MCF 10A (cell line): ENCODE data around the gene TMX1. TPM values are rescaled to one million over a fixed set of nuclear protein-coding genes. Genes with fewer than 3 reads are reported as not detected.

Experiments
- BruUV-seq: library from RNA; stranded (reverse); fragments of 400-500 nt; replicated peaks from 2 replicates; lab custom pipeline; 2021; lab: Mats Ljungman, UMichigan
- CTCF ChIA-PET: fragments of 300-600 bp; sonication (Branson Sonifier 250); formaldehyde crosslinking; extraction: SDS; loops from one replicate; lab custom pipeline; 2021; ENCODE audit warnings: antibody characterized with exemption, inconsistent platforms; lab: Yijun Ruan, JAX
- POLR2A ChIA-PET: fragments of 300-600, 350-650 bp; sonication (Branson Sonifier 250); formaldehyde crosslinking; extraction: SDS; loops from one replicate; lab custom pipeline; 2020; ENCODE audit warnings: antibody characterized with exemption, inconsistent platforms; lab: Yijun Ruan, JAX
- DNase-seq: peaks from one replicate; pipeline ENCODE4 v3.0.0-alpha.2; 2018; ENCODE audit not compliant: unreplicated experiment
- H3K27ac Mint-ChIP-seq: one replicate; pipeline ENCODE4 v1.8.0; 2022; ENCODE audit warnings: mild to moderate bottlenecking, low read depth, mixed read lengths; ENCODE audit not compliant: unreplicated experiment
- H3K27me3 Mint-ChIP-seq: one replicate; pipeline ENCODE4 v1.8.0; 2022; ENCODE audit warnings: mixed read lengths; ENCODE audit not compliant: insufficient read depth, unreplicated experiment
- H3K36me3 Mint-ChIP-seq: one replicate; pipeline ENCODE4 v1.8.0; 2022; ENCODE audit warnings: mild to moderate bottlenecking, moderate library complexity, mixed read lengths; ENCODE audit not compliant: insufficient read depth, unreplicated experiment
- H3K4me1 Mint-ChIP-seq: one replicate; pipeline ENCODE4 v1.8.0; 2022; ENCODE audit warnings: mixed read lengths; ENCODE audit not compliant: insufficient read depth, unreplicated experiment
- H3K4me3 Mint-ChIP-seq: one replicate; pipeline ENCODE4 v1.8.0; 2022; ENCODE audit warnings: mild to moderate bottlenecking, moderate library complexity, mixed read lengths; ENCODE audit not compliant: unreplicated experiment
- H3K9me3 Mint-ChIP-seq: one replicate; pipeline ENCODE4 v1.8.0; 2022; ENCODE audit warnings: mixed read lengths; ENCODE audit not compliant: unreplicated experiment
- intact Hi-C: fragments of 100-400 bp; cut with micrococcal nuclease; formaldehyde crosslinking; loops from 2 replicates; pipeline ENCODE4 v1.14.1; 2022
- total RNA-seq: library from RNA; stranded (reverse); gene quantifications from 2 replicates; pipeline ENCODE4 v1.2.3, GENCODE V29; 2022
- TF ChIP-seq, protein P1 (sequence below): fragments of 200-600 bp; IDR thresholded peaks from one replicate; pipeline ENCODE4 v1.8.0; 2022; ENCODE audit warnings: antibody characterized with exemption, mild to moderate bottlenecking; ENCODE audit not compliant: unreplicated experiment

The TMX1 gene
- total RNA-seq, 1 experiment from 2014 or later: 35.0 TPM

DNA sequence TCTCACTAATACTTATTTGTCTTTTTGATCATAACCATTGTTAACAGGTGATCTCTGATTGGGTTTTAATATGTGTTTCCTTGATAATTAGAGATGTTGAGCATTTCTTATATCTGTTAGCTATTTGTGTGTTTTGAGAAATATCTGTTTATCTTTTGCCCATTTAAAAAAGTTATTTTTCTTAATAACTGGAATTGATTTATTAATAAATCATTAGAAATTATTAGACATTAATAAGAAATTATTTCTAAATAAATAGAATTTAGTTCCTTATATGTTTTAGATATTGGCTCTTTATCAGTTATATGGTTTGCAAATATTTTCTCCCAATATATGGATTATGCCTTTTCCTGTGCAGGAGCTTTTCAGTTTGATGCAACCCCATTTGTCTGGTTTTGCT, 18.7 kb downstream of the TMX1 start:
- TF ChIP-seq, protein P1, sequence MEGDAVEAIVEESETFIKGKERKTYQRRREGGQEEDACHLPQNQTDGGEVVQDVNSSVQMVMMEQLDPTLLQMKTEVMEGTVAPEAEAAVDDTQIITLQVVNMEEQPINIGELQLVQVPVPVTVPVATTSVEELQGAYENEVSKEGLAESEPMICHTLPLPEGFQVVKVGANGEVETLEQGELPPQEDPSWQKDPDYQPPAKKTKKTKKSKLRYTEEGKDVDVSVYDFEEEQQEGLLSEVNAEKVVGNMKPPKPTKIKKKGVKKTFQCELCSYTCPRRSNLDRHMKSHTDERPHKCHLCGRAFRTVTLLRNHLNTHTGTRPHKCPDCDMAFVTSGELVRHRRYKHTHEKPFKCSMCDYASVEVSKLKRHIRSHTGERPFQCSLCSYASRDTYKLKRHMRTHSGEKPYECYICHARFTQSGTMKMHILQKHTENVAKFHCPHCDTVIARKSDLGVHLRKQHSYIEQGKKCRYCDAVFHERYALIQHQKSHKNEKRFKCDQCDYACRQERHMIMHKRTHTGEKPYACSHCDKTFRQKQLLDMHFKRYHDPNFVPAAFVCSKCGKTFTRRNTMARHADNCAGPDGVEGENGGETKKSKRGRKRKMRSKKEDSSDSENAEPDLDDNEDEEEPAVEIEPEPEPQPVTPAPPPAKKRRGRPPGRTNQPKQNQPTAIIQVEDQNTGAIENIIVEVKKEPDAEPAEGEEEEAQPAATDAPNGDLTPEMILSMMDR: no peak
- no TSS peak for BruUV-seq
- Mint-ChIP-seq H3K27ac (no peak overlapping the region), H3K9me3 (peaks cover 7% of the 10 kb centered on the region), H3K36me3 (peaks cover 42% of the 10 kb centered on the region), H3K4me1 (no peaks in the 10 kb centered on the region), H3K4me3 (no peak overlapping the region), H3K27me3 (no peaks in the 10 kb centered on the region)
- intact Hi-C loops: no loop called here
- CTCF ChIA-PET: no interaction called here
- POLR2A ChIA-PET: no interaction called here
- DNase-seq: no peak

GRCh38 chr14:51260225-51260624, 20.2 kb downstream of the TMX1 start:
- intact Hi-C loops: no loop called here
- Mint-ChIP-seq H3K36me3 (peaks cover 28% of the 10 kb centered on the region), H3K4me3 (no peak overlapping the region), H3K27me3 (no peaks in the 10 kb centered on the region), H3K27ac (no peak overlapping the region), H3K4me1 (no peaks in the 10 kb centered on the region), H3K9me3 (peaks cover 7% of the 10 kb centered on the region)
- TF ChIP-seq, protein P1: no peak
- no TSS peak for BruUV-seq
- no peak for DNase-seq
- POLR2A ChIA-PET: interaction anchor here (0.7 to 1.0 kb wide), 2 partner anchors 12 to 444 kb away, joined by 3 read pairs; no protein-coding TSS in a partner anchor
- CTCF ChIA-PET: no interaction called here

DNA sequence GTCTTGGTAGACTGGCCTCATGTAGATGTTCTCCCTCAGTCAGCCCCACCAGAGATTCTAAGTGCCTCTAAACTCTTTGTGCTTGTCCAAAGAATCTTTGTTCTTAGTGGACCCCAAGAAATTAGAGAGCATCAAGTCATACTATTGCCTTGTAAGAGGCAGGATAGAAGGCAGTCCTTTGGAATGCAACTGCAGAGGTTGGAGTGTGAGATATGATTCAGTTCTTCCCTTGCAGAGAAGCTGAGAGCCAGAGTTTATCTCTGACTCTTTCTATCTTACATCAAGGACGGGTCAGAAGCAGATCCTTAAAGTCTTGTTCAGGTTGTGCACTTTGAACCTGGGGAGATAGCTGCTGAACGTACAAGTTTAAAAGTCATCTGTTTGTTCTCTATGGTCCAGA, 21.1 kb downstream of the TMX1 start:
- no peak for DNase-seq
- no peak overlapping the region for H3K4me3 Mint-ChIP-seq
- POLR2A ChIA-PET: no interaction called here
- CTCF ChIA-PET: no interaction called here
- no peaks in the 10 kb centered on the region for H3K4me1 Mint-ChIP-seq
- H3K36me3 Mint-ChIP-seq: peaks cover 19% of the 10 kb centered on the region
- BruUV-seq: no TSS peak
- no peaks in the 10 kb centered on the region for H3K27me3 Mint-ChIP-seq
- TF ChIP-seq, protein P1: no peak
- peaks cover 7% of the 10 kb centered on the region for H3K9me3 Mint-ChIP-seq
- intact Hi-C loops: no loop called here
- H3K27ac Mint-ChIP-seq: no peak overlapping the region

- POLR2A ChIA-PET: interaction anchor here (0.6 kb wide), 1 partner anchor 612 kb away, joined by 3 read pairs; no protein-coding TSS in a partner anchor
- CTCF ChIA-PET: interaction anchor here (0.5 to 1.1 kb wide), 4 partner anchors 20 to 452 kb away, joined by 3 to 6 read pairs (median 3); no protein-coding TSS in a partner anchor
- intact Hi-C loops: no loop called here
- Mint-ChIP-seq H3K4me1 (no peaks in the 10 kb centered on the region), H3K9me3 (peaks cover 7% of the 10 kb centered on the region), H3K36me3 (peaks cover 10% of the 10 kb centered on the region), H3K27me3 (no peaks in the 10 kb centered on the region), H3K4me3 (no peak overlapping the region), H3K27ac (no peak overlapping the region)
- BruUV-seq: no TSS peak
- no peak for DNase-seq
- TF ChIP-seq, protein P1: no peak
These were observed 22.8 kb downstream of the TMX1 start for GRCh38 chr14:51262868-51263267.
